ENCODE measurements around the gene HAO2.

Gene HAO2

DNA sequence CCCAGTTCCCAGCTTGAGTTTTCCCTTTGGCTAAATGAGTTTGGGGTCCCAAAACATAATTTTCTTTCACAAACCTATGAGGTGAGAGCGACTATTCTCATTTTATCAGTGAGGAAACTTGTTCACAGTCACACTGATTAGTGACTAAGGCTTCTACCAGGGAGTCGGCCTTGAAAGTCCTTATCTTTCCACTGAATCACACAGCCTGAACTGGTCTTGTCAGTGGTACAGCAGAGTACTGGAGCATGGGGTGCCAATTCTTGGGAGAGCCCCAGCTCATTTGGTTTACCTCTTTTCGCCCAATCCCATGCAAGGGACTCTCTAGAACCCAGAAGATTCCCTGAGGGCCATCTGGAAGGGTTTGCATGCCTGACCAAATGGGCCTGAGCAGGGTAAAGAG lies 63.3 kb downstream of the HAO2 start:
- DNase-seq (ENCODE audit: low read depth): no peak
- no peak overlapping the region for H3K4me3 ChIP-seq (ENCODE audit: control insufficient read depth, low read depth, low read length)
- TF ChIP-seq, protein P1, sequence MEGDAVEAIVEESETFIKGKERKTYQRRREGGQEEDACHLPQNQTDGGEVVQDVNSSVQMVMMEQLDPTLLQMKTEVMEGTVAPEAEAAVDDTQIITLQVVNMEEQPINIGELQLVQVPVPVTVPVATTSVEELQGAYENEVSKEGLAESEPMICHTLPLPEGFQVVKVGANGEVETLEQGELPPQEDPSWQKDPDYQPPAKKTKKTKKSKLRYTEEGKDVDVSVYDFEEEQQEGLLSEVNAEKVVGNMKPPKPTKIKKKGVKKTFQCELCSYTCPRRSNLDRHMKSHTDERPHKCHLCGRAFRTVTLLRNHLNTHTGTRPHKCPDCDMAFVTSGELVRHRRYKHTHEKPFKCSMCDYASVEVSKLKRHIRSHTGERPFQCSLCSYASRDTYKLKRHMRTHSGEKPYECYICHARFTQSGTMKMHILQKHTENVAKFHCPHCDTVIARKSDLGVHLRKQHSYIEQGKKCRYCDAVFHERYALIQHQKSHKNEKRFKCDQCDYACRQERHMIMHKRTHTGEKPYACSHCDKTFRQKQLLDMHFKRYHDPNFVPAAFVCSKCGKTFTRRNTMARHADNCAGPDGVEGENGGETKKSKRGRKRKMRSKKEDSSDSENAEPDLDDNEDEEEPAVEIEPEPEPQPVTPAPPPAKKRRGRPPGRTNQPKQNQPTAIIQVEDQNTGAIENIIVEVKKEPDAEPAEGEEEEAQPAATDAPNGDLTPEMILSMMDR (conservative IDR thresholded peaks at IDR 0.05; ENCODE audit: control insufficient read depth, insufficient read depth, low read depth, low read length): no peak

DNA sequence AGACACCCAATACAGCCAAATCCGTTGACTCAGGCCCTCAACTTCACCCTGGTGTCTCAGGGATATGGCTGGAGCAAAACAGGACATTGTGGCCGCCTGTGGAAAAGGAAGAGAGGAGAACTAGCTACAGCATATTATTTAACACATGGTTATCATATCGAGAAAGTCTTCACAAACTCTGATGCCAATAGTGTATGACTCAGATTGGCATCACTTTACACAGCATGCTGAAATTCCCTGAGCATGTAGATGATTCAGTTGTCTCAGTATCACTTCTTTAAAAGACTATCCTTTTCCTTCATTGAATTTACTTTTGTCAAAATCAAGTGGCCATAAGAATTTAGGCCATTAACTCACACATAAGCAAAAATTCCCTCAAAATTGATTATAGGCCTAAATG lies 66.5 kb downstream of the HAO2 start:
- TF ChIP-seq, protein P1 (conservative IDR thresholded peaks at IDR 0.05; ENCODE audit: control insufficient read depth, insufficient read depth, low read depth, low read length): no peak
- DNase-seq (ENCODE audit: low read depth): peak; percentile 66
- no peak overlapping the region for H3K4me3 ChIP-seq (ENCODE audit: control insufficient read depth, low read depth, low read length)

DNA sequence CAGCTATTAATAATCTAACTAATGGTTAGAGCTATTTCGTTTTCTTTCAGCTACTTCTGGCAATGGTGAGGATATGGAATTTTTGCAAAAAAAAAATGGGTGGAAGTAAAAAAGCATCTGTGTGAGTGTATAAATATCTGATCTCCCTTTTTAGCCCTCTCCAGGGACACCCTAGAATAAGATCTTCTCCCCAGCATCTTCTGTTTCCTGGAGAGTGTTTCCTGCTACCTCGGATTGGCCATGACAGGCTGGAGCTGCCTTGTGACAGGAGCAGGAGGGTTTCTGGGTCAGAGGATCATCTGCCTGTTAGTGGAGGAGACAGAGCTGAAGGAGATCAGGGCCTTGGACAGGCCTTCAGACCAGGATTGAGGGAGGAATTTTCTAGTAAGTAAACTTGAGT lies 70.2 kb downstream of the HAO2 start:
- no peak overlapping the region for H3K4me3 ChIP-seq (ENCODE audit: control insufficient read depth, low read depth, low read length)
- no peak for DNase-seq (ENCODE audit: low read depth)
- TF ChIP-seq, protein P1 (conservative IDR thresholded peaks at IDR 0.05; ENCODE audit: control insufficient read depth, insufficient read depth, low read depth, low read length): no peak

DNA sequence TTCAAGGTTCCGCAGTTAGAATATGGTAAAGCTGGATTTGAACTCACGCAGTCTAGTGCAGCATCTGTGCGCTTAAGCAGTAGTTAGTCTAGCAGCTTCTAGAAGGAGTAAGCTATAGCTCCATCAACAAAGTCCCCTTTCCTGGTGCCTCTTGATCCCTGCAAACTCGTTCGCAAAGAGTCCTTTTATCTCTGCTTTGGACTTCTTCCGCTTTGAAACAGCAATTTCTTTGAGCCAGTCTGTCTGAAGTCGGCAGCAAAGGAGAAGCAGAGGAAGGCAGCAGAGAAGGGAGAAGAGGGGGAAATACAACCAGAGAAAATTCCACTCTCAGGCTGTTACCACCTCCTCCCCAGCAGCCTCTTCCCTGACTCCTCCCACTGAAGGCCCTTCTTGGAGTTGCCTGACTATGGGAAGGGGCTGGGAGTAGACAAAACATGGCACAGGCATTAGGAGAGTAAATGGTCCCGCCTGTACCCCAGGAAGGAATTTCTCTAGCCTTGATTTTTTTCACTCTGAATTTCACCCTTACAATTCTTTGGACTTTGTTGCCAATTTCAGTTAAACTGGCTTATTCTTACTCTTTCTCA lies 72.2 kb downstream of the HAO2 start:
- H3K4me3 ChIP-seq (ENCODE audit: control insufficient read depth, low read depth, low read length): no peak overlapping the region
- no peak for DNase-seq (ENCODE audit: low read depth)
- TF ChIP-seq, protein P1 (conservative IDR thresholded peaks at IDR 0.05; ENCODE audit: control insufficient read depth, insufficient read depth, low read depth, low read length): no peak

DNA sequence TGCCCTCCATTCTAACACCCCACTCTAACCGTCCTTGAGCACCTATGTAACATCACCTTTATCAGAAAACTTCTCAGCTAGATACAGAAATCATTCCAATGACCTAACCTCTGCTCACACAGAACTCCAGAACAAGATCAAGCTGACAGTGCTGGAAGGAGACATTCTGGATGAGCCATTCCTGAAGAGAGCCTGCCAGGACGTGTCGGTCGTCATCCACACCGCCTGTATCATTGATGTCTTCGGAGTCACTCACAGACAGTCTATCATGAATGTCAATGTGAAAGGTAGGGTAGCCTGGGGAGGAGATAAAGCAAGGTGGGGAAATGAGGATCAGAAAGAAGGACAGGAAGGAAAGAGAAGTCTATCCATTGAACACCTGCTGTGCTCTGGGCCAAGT lies 74.2 kb downstream of the HAO2 start:
- H3K4me3 ChIP-seq (ENCODE audit: control insufficient read depth, low read depth, low read length): no peak overlapping the region
- TF ChIP-seq, protein P1 (conservative IDR thresholded peaks at IDR 0.05; ENCODE audit: control insufficient read depth, insufficient read depth, low read depth, low read length): no peak

More for the DNA sequence above, 74.2 kb downstream of the HAO2 start:
- DNase-seq (ENCODE audit: low read depth): no peak
